Dermis blood vessel endothelial cell (primary cell): Measurements from ENCODE around the gene DBNDD2. TPM values are rescaled to one million over a fixed set of nuclear protein-coding genes. Genes with fewer than 3 reads are reported as not detected.

Experiments used
- DNase-seq: peaks from one replicate; pipeline ENCODE4 v3.0.0; 2010
- total RNA-seq: library from RNA; depleted of rRNA; stranded (reverse); fragments of >200 nt; gene quantifications from 2 replicates; pipeline ENCODE4 v1.2.3, GENCODE V29; 2014

The DBNDD2 gene
- total RNA-seq, 1 donor from 2014 or later = 3.4 TPM

DNA sequence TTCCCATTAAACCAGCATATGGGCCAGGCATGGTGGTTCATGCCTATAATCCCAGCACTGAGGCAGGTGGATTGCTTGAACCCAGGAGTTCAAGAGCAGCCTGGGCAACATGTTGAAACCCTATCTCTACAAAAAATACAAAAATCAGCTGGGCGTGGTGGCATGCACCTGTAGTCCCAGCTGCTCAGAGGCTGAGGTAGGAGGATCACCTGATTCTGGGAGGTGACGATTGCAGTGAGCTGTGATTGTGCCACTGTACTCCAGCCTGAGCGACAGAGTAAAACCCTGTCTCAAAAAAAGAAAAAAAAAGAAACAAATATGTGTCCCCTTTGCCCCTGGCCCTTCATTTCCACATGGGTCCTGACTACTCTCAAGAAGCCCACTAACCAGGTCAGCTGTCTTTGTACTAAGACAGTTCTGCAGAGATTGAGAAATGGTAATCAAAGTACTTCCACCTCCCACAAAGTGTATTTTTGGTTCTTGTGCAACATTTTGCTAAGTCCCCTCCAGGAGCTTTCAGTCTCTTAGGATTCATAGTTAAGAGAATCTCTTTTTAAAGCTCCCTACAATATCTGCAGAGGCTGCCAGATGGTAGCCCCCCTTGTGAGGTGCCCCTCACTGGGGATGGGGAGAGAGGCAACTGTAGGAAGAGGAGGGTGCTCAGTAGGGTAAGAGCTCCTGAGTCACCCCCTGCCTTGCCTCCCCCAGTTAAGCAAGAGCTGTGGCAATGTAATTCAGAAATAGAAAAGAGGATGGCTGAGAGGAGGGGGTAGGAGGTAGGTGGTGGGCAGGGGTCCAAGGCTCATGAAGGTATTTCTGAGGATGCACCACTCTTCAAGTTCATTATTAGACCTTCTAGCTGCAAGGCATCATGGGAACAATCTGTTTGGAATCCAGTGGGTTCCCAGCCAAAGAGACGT, 44.9 kb downstream of the DBNDD2 start:
- no peak for DNase-seq

DNA sequence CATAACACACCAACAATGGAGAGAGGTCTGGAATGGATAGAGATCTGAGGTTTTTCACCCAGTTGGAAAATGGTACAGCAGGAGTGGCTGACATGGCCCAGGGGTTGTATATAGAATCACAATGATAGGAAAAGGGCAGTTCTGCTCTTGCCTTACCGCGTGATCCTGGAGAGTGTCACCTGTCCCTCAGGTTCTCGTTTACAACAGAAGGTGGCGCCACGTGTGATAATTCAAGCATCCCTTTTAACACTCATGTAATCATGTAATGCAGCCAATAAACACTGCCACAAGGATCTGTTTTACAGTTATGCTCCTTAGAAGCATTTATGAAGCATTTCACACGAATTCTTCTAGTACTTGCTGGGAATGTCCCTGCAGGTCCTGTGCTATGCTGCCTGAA, 48.5 kb downstream of the DBNDD2 start:
- DNase-seq = peak; percentile 52

- DNase-seq = peak; percentile 6
These were observed 51.5 kb downstream of the DBNDD2 start for GRCh38 chr20:45459606-45460005.

Other genes with a start within 250 kb of the DBNDD2 start
- not detected in 2 replicates for gene PI3, start 233.4 kb upstream of the DBNDD2 start, total RNA-seq
- gene SEMG1, start 201.3 kb upstream of the DBNDD2 start, total RNA-seq = not detected in 2 replicates
- gene SEMG2, start 186.9 kb upstream of the DBNDD2 start, total RNA-seq = not detected in 2 replicates
- gene SLPI, start 153.7 kb upstream of the DBNDD2 start, total RNA-seq = 0.70 and 2.0 TPM in 2 replicates
- not detected in 2 replicates for gene RBPJL, start 101.4 kb upstream of the DBNDD2 start, total RNA-seq
- gene MATN4, start 100.0 kb upstream of the DBNDD2 start, total RNA-seq = 0.09 and 0.17 TPM in 2 replicates
- gene SDC4, start 59.9 kb upstream of the DBNDD2 start, total RNA-seq = 41.5 and 79.3 TPM in 2 replicates
- 23.3 and 26.2 TPM in 2 replicates for gene SYS1, start 45.1 kb upstream of the DBNDD2 start, total RNA-seq
- gene TP53TG5, start 30.0 kb upstream of the DBNDD2 start, total RNA-seq = not detected in 2 replicates
- gene PIGT, start 7.9 kb downstream of the DBNDD2 start, total RNA-seq = 23.8 and 32.4 TPM in 2 replicates
- not detected in 2 replicates for gene WFDC2, start 61.5 kb downstream of the DBNDD2 start, total RNA-seq
- gene SPINT3, start 107.3 kb downstream of the DBNDD2 start, total RNA-seq = not detected in 2 replicates
- gene WFDC6, start 131.2 kb downstream of the DBNDD2 start, total RNA-seq = not detected in 2 replicates
- gene EPPIN, start 139.1 kb downstream of the DBNDD2 start, total RNA-seq = not detected in 2 replicates
- gene WFDC8, start 171.0 kb downstream of the DBNDD2 start, total RNA-seq = not detected in 2 replicates
- gene WFDC10A, start 221.4 kb downstream of the DBNDD2 start, total RNA-seq = not detected in 2 replicates
- gene WFDC9, start 223.0 kb downstream of the DBNDD2 start, total RNA-seq = not detected in 2 replicates